A673 (cell line): ENCODE results near the gene DDX3X.

ENCODE experiments used
- EZH2 ChIP-seq: fragments of 200-600 bp; sonication (generic); IDR thresholded peaks from 2 replicates; pipeline ENCODE4 v1.6.1; 2017; ENCODE audit warnings: borderline replicate concordance, low read depth, mild to moderate bottlenecking, mixed read lengths, antibody characterized with exemption, low read length; ENCODE audit not compliant: poor library complexity, severe bottlenecking
- TF ChIP-seq, protein P1 (sequence below): fragments of 300-800, 200-600 bp; sonication (generic); conservative IDR thresholded peaks from 2 replicates; pipeline ENCODE4 v1.5.1; 2017; ENCODE audit warnings: low read depth, mild to moderate bottlenecking, antibody characterized with exemption, low read length, moderate library complexity, mixed read lengths

DNA sequence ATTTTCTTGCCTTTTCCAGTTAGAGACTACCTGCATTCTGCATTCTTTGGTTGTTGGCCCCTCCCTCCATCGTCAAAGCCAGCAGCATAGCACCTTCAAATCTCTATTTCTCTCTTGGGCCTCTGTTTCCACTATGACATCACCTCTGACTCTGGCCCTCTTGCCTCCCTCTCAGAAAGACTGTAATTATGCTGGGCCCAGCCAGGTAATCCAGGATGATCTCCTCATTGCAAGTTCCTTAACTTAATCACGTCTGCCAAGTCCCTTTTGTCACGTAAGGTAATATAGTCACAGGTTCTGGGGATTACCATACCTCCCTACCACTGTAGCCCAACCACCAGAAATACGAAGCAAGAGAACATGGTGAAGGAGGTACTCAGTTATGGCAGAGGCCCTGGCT is 73.9 kb downstream of the DDX3X start:
- TF ChIP-seq, protein P1, sequence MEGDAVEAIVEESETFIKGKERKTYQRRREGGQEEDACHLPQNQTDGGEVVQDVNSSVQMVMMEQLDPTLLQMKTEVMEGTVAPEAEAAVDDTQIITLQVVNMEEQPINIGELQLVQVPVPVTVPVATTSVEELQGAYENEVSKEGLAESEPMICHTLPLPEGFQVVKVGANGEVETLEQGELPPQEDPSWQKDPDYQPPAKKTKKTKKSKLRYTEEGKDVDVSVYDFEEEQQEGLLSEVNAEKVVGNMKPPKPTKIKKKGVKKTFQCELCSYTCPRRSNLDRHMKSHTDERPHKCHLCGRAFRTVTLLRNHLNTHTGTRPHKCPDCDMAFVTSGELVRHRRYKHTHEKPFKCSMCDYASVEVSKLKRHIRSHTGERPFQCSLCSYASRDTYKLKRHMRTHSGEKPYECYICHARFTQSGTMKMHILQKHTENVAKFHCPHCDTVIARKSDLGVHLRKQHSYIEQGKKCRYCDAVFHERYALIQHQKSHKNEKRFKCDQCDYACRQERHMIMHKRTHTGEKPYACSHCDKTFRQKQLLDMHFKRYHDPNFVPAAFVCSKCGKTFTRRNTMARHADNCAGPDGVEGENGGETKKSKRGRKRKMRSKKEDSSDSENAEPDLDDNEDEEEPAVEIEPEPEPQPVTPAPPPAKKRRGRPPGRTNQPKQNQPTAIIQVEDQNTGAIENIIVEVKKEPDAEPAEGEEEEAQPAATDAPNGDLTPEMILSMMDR, result no peak
- TF ChIP-seq EZH2, result no peak
